Stomach (tissue), 9 donors: Measurements from ENCODE around the gene CD53. TPM values are rescaled to one million over a fixed set of nuclear protein-coding genes. Genes with fewer than 3 reads are reported as not detected.
"Not testable (repeated sequence)": the region's sequence is repeated elsewhere in the genome, so short reads cannot be mapped to it uniquely, and the experiment has no call there.

Experiments used
- DNase-seq, 2 donors: peaks; one replicate each; pipeline versions ENCODE4 v3.0.0 to v3.0.0-alpha.2; 2013 to 2019
- H3K27ac ChIP-seq, 5 donors: fragments of 200-600 bp in 4 of 5; sonication (generic) in 4 of 5; one replicate each; pipeline ENCODE4 v1.5.1; 2013 to 2019; ENCODE audit warnings: mild to moderate bottlenecking in 1 of 5, moderate library complexity in 1 of 5
- H3K27me3 ChIP-seq, 3 donors: fragments of 200-600 bp; sonication (generic); one replicate each; pipeline ENCODE4 v1.5.1; 2017 to 2019; ENCODE audit warnings: mixed run types in 1 of 3
- H3K36me3 ChIP-seq, 4 donors: fragments of 200-600 bp; sonication (generic); 1 replicate in 3 of 4; 2 replicates in 1 of 4; pipeline ENCODE4 v1.5.1; 2016 to 2019
- H3K4me1 ChIP-seq, 4 donors: fragments of 200-600 bp; sonication (generic); one replicate each; pipeline ENCODE4 v1.5.1; 2016 to 2019
- H3K4me3 ChIP-seq, 4 donors: fragments of 200-600 bp; sonication (generic) in 3 of 4; one replicate each; pipeline ENCODE4 v1.5.1; 2016 to 2019; ENCODE audit warnings: mild to moderate bottlenecking in 1 of 4
- H3K9me3 ChIP-seq, 4 donors: fragments of 200-600 bp; sonication (generic); one replicate each; pipeline ENCODE4 v1.5.1; 2016 to 2019
- CTCF ChIP-seq, 7 experiments: fragments of 450-650 bp in 4 of 7; fragments of 200-600 bp in 3 of 7; sonication (generic) in 3 of 7; IDR thresholded peaks; one replicate each; pipeline ENCODE4 v1.5.1; 2016 to 2019; ENCODE audit warnings: antibody characterized with exemption in 7 of 7, control low read depth in 2 of 7, mild to moderate bottlenecking in 1 of 7
- EP300 ChIP-seq: sonication (generic); formaldehyde crosslinking; IDR thresholded peaks from one replicate; pipeline ENCODE4 v1.6.1; 2017; ENCODE audit warnings: antibody characterized with exemption
- POLR2A ChIP-seq, 4 donors: fragments of 450-650 bp; IDR thresholded peaks; one replicate each; pipeline ENCODE4 v1.6.1; 2016; ENCODE audit warnings: antibody characterized with exemption in 4 of 4, control low read depth in 2 of 4, mild to moderate bottlenecking in 1 of 4, moderate library complexity in 1 of 4
- POLR2AphosphoS5 ChIP-seq, 3 donors: sonication (generic); formaldehyde crosslinking; IDR thresholded peaks; one replicate each; pipeline ENCODE4 v1.6.1; 2016; ENCODE audit warnings: antibody characterized with exemption in 3 of 3
- WGBS, 5 donors: extraction: QIAGEN DNeasy Blood & Tissue Kit in 3 of 5; methylation state at CpG; one replicate each; pipeline versions ENCODE4 v1.1.5 to v1.1.7; 2013 to 2018; 5-methylcytosine and 5-hydroxymethylcytosine counted together
- intact Hi-C: fragments of 100-400 bp; cut with DNase I; formaldehyde crosslinking; loops from one replicate; pipeline ENCODE4 v1.15.1; 2023; ENCODE audit warnings: low total_unique reads
- polyA plus RNA-seq, 3 donors: library from polyadenylated mRNA; stranded (reverse); fragments of 200-250 nt; gene quantifications; one replicate each; pipeline ENCODE4 v1.2.3, GENCODE V29; 2013
- total RNA-seq, 5 donors: library from RNA; depleted of rRNA; stranded (reverse); fragments of >200 nt; gene quantifications; one replicate each; pipeline versions ENCODE4 v1.1.0 to v1.2.3, GENCODE V29; 2014 to 2016
- donor health status: healthy with polysubstance abuse.
- donor health status: Bipolar disorder and iron deficiency.
- donor health status: healthy.

Gene CD53
- total and polyA plus RNA-seq, 8 donors, result 3.1 to 70.6 (median 23.0) TPM; not detected in 1

GRCh38 chr1:110928191-110928590, 55.2 kb downstream of the CD53 start:
- Histone ChIP-seq H3K4me1 (no peaks in the 10 kb centered on the region), H3K36me3 (no peaks in the 10 kb centered on the region), H3K4me3 (no peak overlapping the region), H3K27me3 (no peaks in the 10 kb centered on the region), H3K9me3 (peaks cover 0 to 24% (median 10%) of the 10 kb centered on the region in 4 donors), H3K27ac (no peak overlapping the region)
- no peak for TF ChIP-seq CTCF (IDR thresholded peaks at IDR 0.05)
- no peak for TF ChIP-seq EP300
- no peak for TF ChIP-seq POLR2A (IDR thresholded peaks at IDR 0.05)
- TF ChIP-seq POLR2AphosphoS5 (IDR thresholded peaks at IDR 0.05), result no peak
- 70 to 79% (median 75%) methylated on average over 1 of the region's 1 CpG for WGBS, 5 donors
- DNase-seq, result no peak
- intact Hi-C loops, result no loop called here

- no peaks in the 10 kb centered on the region for H3K36me3 ChIP-seq
- DNase-seq, result no peak
- TF ChIP-seq CTCF (IDR thresholded peaks at IDR 0.05) (no peak), POLR2A (IDR thresholded peaks at IDR 0.05) (no peak), POLR2AphosphoS5 (IDR thresholded peaks at IDR 0.05) (no peak), EP300 (no peak)
- peaks cover 0 to 29% (median 10%) of the 10 kb centered on the region in 4 donors for H3K9me3 ChIP-seq
- no peaks in the 10 kb centered on the region for H3K4me1 ChIP-seq
- H3K27me3 ChIP-seq, result no peaks in the 10 kb centered on the region
- H3K4me3 ChIP-seq, result no peak overlapping the region
- WGBS, 5 donors, result 44 to 81% (median 63%) methylated on average over 2 of the region's 2 CpGs
- intact Hi-C loops, result no loop called here
- H3K27ac ChIP-seq, result no peak overlapping the region
These were observed 56.0 kb downstream of the CD53 start for GRCh38 chr1:110928904-110929303.

GRCh38 chr1:110931097-110931496, 58.1 kb downstream of the CD53 start:
- H3K4me1 ChIP-seq, DNase-seq, H3K36me3 ChIP-seq, H3K27me3 ChIP-seq, H3K4me3 ChIP-seq, intact Hi-C loops, H3K27ac ChIP-seq: not testable (repeated sequence)
- peaks cover 0 to 51% (median 21%) of the 10 kb centered on the region in 4 donors for H3K9me3 ChIP-seq
- WGBS, 5 donors, result 82 to 93% (median 92%) methylated on average over 3 of the region's 3 CpGs

- WGBS, 5 donors, result 75 to 89% (median 81%) methylated on average over 1 of the region's 1 CpG
- TF ChIP-seq POLR2A (IDR thresholded peaks at IDR 0.05), result no peak
- TF ChIP-seq POLR2AphosphoS5 (IDR thresholded peaks at IDR 0.05), result no peak
- no peak for TF ChIP-seq EP300
- TF ChIP-seq CTCF (IDR thresholded peaks at IDR 0.05), result no peak
- no peak for DNase-seq
These were observed 63.6 kb downstream of the CD53 start for GRCh38 chr1:110936567-110936966.

GRCh38 chr1:110944806-110945205, 71.9 kb downstream of the CD53 start:
- intact Hi-C loops, result no loop called here
- peaks cover 0 to 40% (median 28%) of the 10 kb centered on the region in 4 donors for H3K36me3 ChIP-seq
- H3K4me3 ChIP-seq, result no peak overlapping the region
- TF ChIP-seq POLR2A (IDR thresholded peaks at IDR 0.05) (no peak), EP300 (no peak), CTCF (IDR thresholded peaks at IDR 0.05) (no peak), POLR2AphosphoS5 (IDR thresholded peaks at IDR 0.05) (no peak)
- H3K27ac ChIP-seq, result no peak overlapping the region
- WGBS, 5 donors, result 55 to 66% (median 65%) methylated on average over 3 of the region's 3 CpGs
- H3K27me3 ChIP-seq, result no peaks in the 10 kb centered on the region
- DNase-seq, result no peak
- no peaks in the 10 kb centered on the region for H3K4me1 ChIP-seq
- H3K9me3 ChIP-seq, result peaks cover 0 to 10% (median 2%) of the 10 kb centered on the region in 4 donors

More at GRCh38 chr1:110936567-110936966, 63.6 kb downstream of the CD53 start:
- H3K4me3 ChIP-seq, result no peak overlapping the region
- H3K9me3 ChIP-seq, result peaks cover 4 to 48% (median 24%) of the 10 kb centered on the region in 4 donors
- intact Hi-C loops, result no loop called here
- H3K27ac ChIP-seq, result no peak overlapping the region
- H3K4me1 ChIP-seq, result no peaks in the 10 kb centered on the region
- H3K27me3 ChIP-seq, result no peaks in the 10 kb centered on the region
- H3K36me3 ChIP-seq, result no peaks in the 10 kb centered on the region
